Uterus (tissue), 2 donors: ENCODE data around the gene EIF4ENIF1.
"Not testable (repeated sequence)": the region's sequence is repeated elsewhere in the genome, so short reads cannot be mapped to it uniquely, and the experiment has no call there.

ENCODE experiments used
- POLR2A ChIP-seq, 2 donors: fragments of 450-650 bp; IDR thresholded peaks; one replicate each; pipeline ENCODE4 v1.6.1; 2016; ENCODE audit warnings: antibody characterized with exemption in 2 of 2, mild to moderate bottlenecking in 1 of 2, moderate library complexity in 1 of 2
- TF ChIP-seq, protein P1 (sequence below), 4 experiments: fragments of 200-600 bp in 2 of 4; fragments of 450-650 bp in 2 of 4; sonication (generic) in 2 of 4; IDR thresholded peaks; one replicate each; pipeline ENCODE4 v1.5.1; 2016 to 2019; ENCODE audit warnings: antibody characterized with exemption in 4 of 4, mild to moderate bottlenecking in 2 of 4, moderate library complexity in 1 of 4

DNA sequence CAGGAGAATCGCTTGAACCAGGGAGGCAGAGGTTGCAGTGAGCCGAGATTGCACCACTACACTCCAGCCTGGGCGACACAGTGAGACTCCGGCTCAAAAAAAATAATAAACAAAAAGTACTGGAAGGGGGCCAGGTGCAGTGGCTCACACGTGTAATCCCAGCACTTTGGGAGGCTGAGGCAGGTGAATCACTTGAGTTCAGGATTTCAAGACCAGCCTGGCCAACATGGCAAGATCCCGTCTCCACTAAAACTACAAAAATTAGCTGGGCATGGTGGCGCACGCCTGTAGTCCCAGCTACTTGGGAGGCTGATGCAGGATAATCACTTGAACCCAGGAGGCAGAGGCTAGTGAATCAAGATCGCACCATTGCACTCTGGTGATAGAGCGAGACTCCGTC is 3.3 kb downstream of the EIF4ENIF1 start:
- TF ChIP-seq, protein P1, sequence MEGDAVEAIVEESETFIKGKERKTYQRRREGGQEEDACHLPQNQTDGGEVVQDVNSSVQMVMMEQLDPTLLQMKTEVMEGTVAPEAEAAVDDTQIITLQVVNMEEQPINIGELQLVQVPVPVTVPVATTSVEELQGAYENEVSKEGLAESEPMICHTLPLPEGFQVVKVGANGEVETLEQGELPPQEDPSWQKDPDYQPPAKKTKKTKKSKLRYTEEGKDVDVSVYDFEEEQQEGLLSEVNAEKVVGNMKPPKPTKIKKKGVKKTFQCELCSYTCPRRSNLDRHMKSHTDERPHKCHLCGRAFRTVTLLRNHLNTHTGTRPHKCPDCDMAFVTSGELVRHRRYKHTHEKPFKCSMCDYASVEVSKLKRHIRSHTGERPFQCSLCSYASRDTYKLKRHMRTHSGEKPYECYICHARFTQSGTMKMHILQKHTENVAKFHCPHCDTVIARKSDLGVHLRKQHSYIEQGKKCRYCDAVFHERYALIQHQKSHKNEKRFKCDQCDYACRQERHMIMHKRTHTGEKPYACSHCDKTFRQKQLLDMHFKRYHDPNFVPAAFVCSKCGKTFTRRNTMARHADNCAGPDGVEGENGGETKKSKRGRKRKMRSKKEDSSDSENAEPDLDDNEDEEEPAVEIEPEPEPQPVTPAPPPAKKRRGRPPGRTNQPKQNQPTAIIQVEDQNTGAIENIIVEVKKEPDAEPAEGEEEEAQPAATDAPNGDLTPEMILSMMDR (IDR thresholded peaks at IDR 0.05): not testable (repeated sequence)
- not testable (repeated sequence) for TF ChIP-seq POLR2A (IDR thresholded peaks at IDR 0.05)
